HepG2 (cell line): ENCODE data around the gene KAZN.

Experiments
- ATRX ChIP-seq: sonication (generic); formaldehyde crosslinking; IDR thresholded peaks from 2 replicates; pipeline ENCODE4 v1.4.0; 2020; ENCODE audit warnings: missing genetic modification reagents, borderline replicate concordance
- KIAA2018 ChIP-seq: sonication (generic); formaldehyde crosslinking; IDR thresholded peaks from 2 replicates; pipeline ENCODE4 v1.5.0; 2020; ENCODE audit warnings: mild to moderate bottlenecking, missing genetic modification reagents, borderline replicate concordance
- MXD1 ChIP-seq: sonication (generic); formaldehyde crosslinking; IDR thresholded peaks from 2 replicates; pipeline ENCODE4 v1.4.0; 2020; ENCODE audit warnings: mild to moderate bottlenecking, missing genetic modification reagents
- SP1 ChIP-seq, 2 experiments: fragments of 450-650 bp in 1 of 2; sonication (generic) in 1 of 2; formaldehyde crosslinking in 1 of 2; IDR thresholded peaks; 2 replicates each; pipeline versions ENCODE4 v1.4.0 to v1.6.1; 2016 to 2020; ENCODE audit warnings: missing genetic modification reagents in 1 of 2
- TCF7L2 ChIP-seq: IDR thresholded peaks from 2 replicates; pipeline ENCODE4 v1.6.1; 2011; ENCODE audit warnings: mild to moderate bottlenecking, low read depth, low read length, moderate library complexity
- U2AF1 ChIP-seq: fragments of 200-400 bp; formaldehyde crosslinking; optimal IDR thresholded peaks from 2 replicates; pipeline ENCODE3; 2017; ENCODE audit warnings: mild to moderate bottlenecking, low read depth, low read length
- ZNF547 ChIP-seq: sonication (generic); formaldehyde crosslinking; IDR thresholded peaks from 2 replicates; pipeline ENCODE4 v1.5.1; 2020; ENCODE audit warnings: mild to moderate bottlenecking, missing genetic modification reagents

- TF ChIP-seq ZNF547 (CRISPR knock-in tag) (no peak), TCF7L2 (no peak), ATRX (CRISPR knock-in tag) (no peak), MXD1 (no peak), KIAA2018 (CRISPR knock-in tag) (no peak), U2AF1 (no peak), SP1 (IDR thresholded peaks at IDR 0.05) (no peak), SP1 (CRISPR knock-in tag; IDR thresholded peaks at IDR 0.05) (no peak)
These were observed 189.1 kb downstream of the KAZN start for GRCh38 chr1:14787604-14788003.
